Parathyroid adenoma (tissue), 2 donors: ENCODE data around the gene LIMA1.
A peak's percentile ranks its signal among the peaks of the same experiment; 100 is the strongest.

ENCODE experiments used
- H2AFZ ChIP-seq: fragments of 300-600 bp; sonication (generic); one replicate; pipeline ENCODE4 v1.7.0; 2017; ENCODE audit warnings: antibody characterized with exemption, mild to moderate bottlenecking
- H3K27ac ChIP-seq: fragments of 300-600 bp; sonication (generic); one replicate; pipeline ENCODE4 v1.7.0; 2017
- H3K27me3 ChIP-seq: fragments of 300-600 bp; sonication (generic); one replicate; pipeline ENCODE4 v1.7.0; 2017; ENCODE audit warnings: low read length; ENCODE audit not compliant: control insufficient read depth, insufficient read depth
- H3K36me3 ChIP-seq: fragments of 300-600 bp; sonication (generic); one replicate; pipeline ENCODE4 v1.7.0; 2017; ENCODE audit warnings: low read length; ENCODE audit not compliant: control insufficient read depth, insufficient read depth
- H3K4me1 ChIP-seq: fragments of 300-600 bp; sonication (generic); one replicate; pipeline ENCODE4 v1.7.0; 2017; ENCODE audit warnings: control low read depth
- H3K4me2 ChIP-seq: fragments of 300-600 bp; sonication (generic); one replicate; pipeline ENCODE4 v1.7.0; 2017; ENCODE audit warnings: low read length
- H3K4me3 ChIP-seq: fragments of 300-600 bp; sonication (generic); one replicate; pipeline ENCODE4 v1.7.0; 2017; ENCODE audit warnings: low read depth, low read length
- H3K79me2 ChIP-seq: fragments of 300-600 bp; sonication (generic); one replicate; pipeline ENCODE4 v1.7.0; 2017; ENCODE audit warnings: control low read depth
- H3K9ac ChIP-seq: fragments of 300-600 bp; sonication (generic); one replicate; pipeline ENCODE4 v1.7.0; 2017; ENCODE audit warnings: mild to moderate bottlenecking
- H3K9me3 ChIP-seq: fragments of 300-600 bp; sonication (generic); one replicate; pipeline ENCODE4 v1.7.0; 2017; ENCODE audit warnings: low read length; ENCODE audit not compliant: control insufficient read depth
- CTCF ChIP-seq: fragments of 300-600 bp; sonication (generic); IDR thresholded peaks from one replicate; pipeline ENCODE4 v1.7.0; 2017; ENCODE audit warnings: antibody characterized with exemption, mild to moderate bottlenecking
- donor health status: primary hyperparathyroidism.

The LIMA1 gene

DNA sequence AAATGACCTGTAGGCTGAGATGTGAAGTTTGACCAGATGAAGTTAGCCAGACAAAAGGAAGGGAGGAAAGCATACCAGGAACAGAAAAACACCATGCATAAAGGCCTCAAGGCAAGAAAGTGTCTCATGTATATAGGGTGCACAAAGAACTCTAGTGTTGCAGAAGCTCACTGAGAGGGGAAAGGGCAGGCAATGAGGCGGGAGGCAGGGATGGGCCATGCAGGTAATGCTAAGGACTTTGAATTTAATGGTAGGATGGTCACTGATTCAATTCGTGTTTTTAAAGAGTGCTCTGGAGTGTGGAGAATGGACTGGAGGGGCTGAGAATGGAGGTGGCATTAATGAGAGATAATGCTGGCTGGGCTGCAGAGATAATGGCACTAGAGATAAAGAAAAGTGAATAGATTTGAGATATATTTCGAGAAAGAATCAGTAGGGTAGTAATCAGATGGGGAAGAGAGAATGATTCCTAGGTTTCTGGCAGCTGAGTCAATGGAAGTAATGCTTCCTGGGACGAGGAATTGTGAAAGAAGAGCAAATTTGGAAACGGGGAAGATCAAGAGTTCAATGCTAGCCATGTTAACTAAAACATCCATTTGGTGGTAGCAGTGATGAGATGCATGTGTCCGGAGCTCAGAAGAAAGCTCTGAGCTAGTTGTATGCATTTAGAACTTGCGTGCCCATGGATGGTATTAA is 43.1 kb downstream of the LIMA1 start:
- Histone ChIP-seq H3K4me1 (no peaks in the 10 kb centered on the region), H3K79me2 (peaks cover 7% of the 10 kb centered on the region), H3K9ac (no peak overlapping the region), H3K4me2 (no peak overlapping the region), H3K9me3 (no peaks in the 10 kb centered on the region), H3K4me3 (no peak overlapping the region), H3K27ac (no peak overlapping the region), H2AFZ (no peak overlapping the region), H3K36me3 (no peaks in the 10 kb centered on the region), H3K27me3 (no peaks in the 10 kb centered on the region)
- TF ChIP-seq CTCF = no peak

DNA sequence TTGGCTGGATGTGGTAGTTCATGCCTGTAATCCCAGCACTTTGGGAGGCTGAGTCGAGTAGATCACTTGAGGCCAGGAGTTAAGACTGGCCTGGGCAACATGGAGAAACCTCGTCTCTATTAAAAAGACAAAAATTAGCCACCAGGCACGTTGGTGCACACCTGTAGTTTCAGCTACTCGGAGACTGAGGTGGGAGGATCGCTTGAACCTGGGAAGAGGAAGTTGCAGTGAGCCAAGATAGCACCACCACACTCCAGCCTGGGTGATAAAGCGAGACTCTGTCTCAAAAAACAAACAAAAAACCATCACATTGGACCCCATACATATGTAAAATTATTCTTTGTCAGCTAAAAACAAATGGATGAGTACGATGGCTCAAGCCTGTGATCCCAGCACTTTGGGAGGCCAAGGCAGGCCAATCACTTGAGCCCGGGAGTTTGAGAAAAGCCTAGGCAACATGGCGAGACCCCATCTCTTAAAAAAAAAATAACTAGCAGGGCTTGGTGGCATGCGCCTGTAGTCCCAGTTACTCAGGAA is 43.9 kb downstream of the LIMA1 start:
- no peak overlapping the region for H2AFZ ChIP-seq
- no peak overlapping the region for H3K4me2 ChIP-seq
- no peak for TF ChIP-seq CTCF
- H3K36me3 ChIP-seq = no peaks in the 10 kb centered on the region
- no peak overlapping the region for H3K4me3 ChIP-seq
- H3K4me1 ChIP-seq = no peaks in the 10 kb centered on the region
- no peaks in the 10 kb centered on the region for H3K9me3 ChIP-seq
- H3K27ac ChIP-seq = no peak overlapping the region
- no peak overlapping the region for H3K9ac ChIP-seq
- peaks cover 11% of the 10 kb centered on the region for H3K79me2 ChIP-seq
- no peaks in the 10 kb centered on the region for H3K27me3 ChIP-seq

GRCh38 chr12:50234347-50234746 is 49.0 kb downstream of the LIMA1 start:
- no peak overlapping the region for H3K27ac ChIP-seq
- no peak for TF ChIP-seq CTCF

DNA sequence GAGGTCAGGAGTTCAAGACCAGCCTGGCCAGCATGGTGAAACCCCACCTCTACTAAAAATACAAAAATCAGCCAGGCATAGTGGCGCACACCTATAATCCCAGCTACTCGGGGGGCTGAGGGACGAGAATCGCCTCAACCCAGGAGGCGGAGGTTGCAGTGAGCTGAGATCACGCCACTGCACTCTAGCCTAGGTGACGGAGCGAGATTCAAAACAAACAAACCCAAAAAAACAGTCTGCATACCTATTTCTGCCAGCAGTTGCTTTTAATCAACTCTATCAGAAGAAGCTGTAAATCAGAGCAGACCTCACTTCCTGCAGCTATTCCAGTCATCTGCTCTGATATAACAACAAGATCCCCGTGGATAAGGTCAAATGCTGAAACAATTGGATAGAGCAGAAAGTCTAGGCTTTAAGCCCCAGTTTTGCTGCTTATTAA is 50.5 kb downstream of the LIMA1 start:
- Histone ChIP-seq H3K36me3 (no peaks in the 10 kb centered on the region), H3K9ac (no peak overlapping the region), H2AFZ (peak overlapping the region; percentile 36), H3K9me3 (no peaks in the 10 kb centered on the region), H3K4me3 (no peak overlapping the region), H3K27ac (no peak overlapping the region), H3K79me2 (peaks cover 12% of the 10 kb centered on the region), H3K4me1 (peaks cover 7% of the 10 kb centered on the region), H3K4me2 (peak overlapping the region; percentile 22), H3K27me3 (no peaks in the 10 kb centered on the region)
- TF ChIP-seq CTCF = no peak

More at GRCh38 chr12:50234347-50234746, 49.0 kb downstream of the LIMA1 start:
- peaks cover 7% of the 10 kb centered on the region for H3K4me1 ChIP-seq
- no peak overlapping the region for H2AFZ ChIP-seq
- no peak overlapping the region for H3K4me3 ChIP-seq
- H3K27me3 ChIP-seq = no peaks in the 10 kb centered on the region
- H3K9me3 ChIP-seq = no peaks in the 10 kb centered on the region
- no peak overlapping the region for H3K9ac ChIP-seq
- no peaks in the 10 kb centered on the region for H3K36me3 ChIP-seq
- peaks cover 12% of the 10 kb centered on the region for H3K79me2 ChIP-seq
- no peak overlapping the region for H3K4me2 ChIP-seq

DNA sequence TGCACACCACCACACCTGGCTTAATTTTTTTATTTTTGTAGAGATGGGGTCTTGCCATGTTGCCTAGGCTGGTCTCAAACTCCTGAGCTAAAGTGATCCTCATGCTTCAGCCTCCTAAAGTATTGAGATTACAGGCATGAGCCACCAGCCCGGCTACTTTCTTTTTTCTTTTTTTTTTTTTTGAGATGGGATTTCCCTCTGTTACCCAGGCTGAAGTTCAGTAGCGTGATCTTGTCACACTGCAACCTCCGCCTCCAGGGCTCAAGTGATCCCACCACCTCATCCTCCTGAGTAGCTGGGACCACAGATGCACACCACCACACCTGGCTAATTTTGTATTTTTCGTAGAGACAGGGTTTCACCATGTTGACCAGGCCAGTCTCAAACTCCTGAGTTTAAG is 51.1 kb downstream of the LIMA1 start:
- no peaks in the 10 kb centered on the region for H3K27me3 ChIP-seq
- peaks cover 11% of the 10 kb centered on the region for H3K79me2 ChIP-seq
- no peaks in the 10 kb centered on the region for H3K9me3 ChIP-seq
- H3K4me1 ChIP-seq = peaks cover 7% of the 10 kb centered on the region
- no peak overlapping the region for H3K9ac ChIP-seq
- H3K4me2 ChIP-seq = no peak overlapping the region
- H2AFZ ChIP-seq = no peak overlapping the region
- H3K4me3 ChIP-seq = no peak overlapping the region
- no peak overlapping the region for H3K27ac ChIP-seq
- no peaks in the 10 kb centered on the region for H3K36me3 ChIP-seq
- no peak for TF ChIP-seq CTCF
